ENCODE data around the gene CC2D2B. TPM values are rescaled to one million over a fixed set of nuclear protein-coding genes. Genes with fewer than 3 reads are reported as not detected.
"Not testable (repeated sequence)": the region's sequence is repeated elsewhere in the genome, so short reads cannot be mapped to it uniquely, and the experiment has no call there.

Gene CC2D2B
- total RNA-seq, 1 donor from 2014 or later: 0.77 TPM

- peaks cover 30% of the 10 kb centered on the region for H3K4me1 Mint-ChIP-seq (ENCODE audit: low read depth)
- peak overlapping the region; percentile 98 for H3K27ac Mint-ChIP-seq
- DNase-seq (ENCODE audit: low spot score, unreplicated experiment): peak; percentile 39
- peaks cover 18% of the 10 kb centered on the region for H3K36me3 Mint-ChIP-seq (ENCODE audit: insufficient read depth)
- no peak for TF ChIP-seq CTCF (IDR thresholded peaks at IDR 0.05; ENCODE audit: unreplicated experiment)
- H3K4me3 Mint-ChIP-seq (ENCODE audit: low read depth): peak overlapping the region; percentile 96
- H3K9me3 Mint-ChIP-seq (ENCODE audit: low read depth): no peaks in the 10 kb centered on the region
- no peaks in the 10 kb centered on the region for H3K27me3 Mint-ChIP-seq
These were observed 136.3 kb downstream of the CC2D2B start for GRCh38 chr10:96043893-96044715.

GRCh38 chr10:96044736-96045135 is 137.0 kb downstream of the CC2D2B start:
- peak overlapping the region; percentile 96 for H3K4me3 Mint-ChIP-seq (ENCODE audit: low read depth)
- no peaks in the 10 kb centered on the region for H3K9me3 Mint-ChIP-seq (ENCODE audit: low read depth)
- DNase-seq (ENCODE audit: low spot score, unreplicated experiment): no peak
- H3K27ac Mint-ChIP-seq: peak overlapping the region; percentile 98
- H3K27me3 Mint-ChIP-seq: no peaks in the 10 kb centered on the region
- H3K4me1 Mint-ChIP-seq (ENCODE audit: low read depth): peaks cover 33% of the 10 kb centered on the region
- peaks cover 20% of the 10 kb centered on the region for H3K36me3 Mint-ChIP-seq (ENCODE audit: insufficient read depth)
- no peak for TF ChIP-seq CTCF (IDR thresholded peaks at IDR 0.05; ENCODE audit: unreplicated experiment)

- no peak for DNase-seq (ENCODE audit: low spot score, unreplicated experiment)
- Mint-ChIP-seq H3K27me3 (no peaks in the 10 kb centered on the region), H3K9me3 (ENCODE audit: low read depth) (no peaks in the 10 kb centered on the region), H3K4me3 (ENCODE audit: low read depth) (no peak overlapping the region), H3K4me1 (ENCODE audit: low read depth) (peaks cover 33% of the 10 kb centered on the region), H3K27ac (no peak overlapping the region), H3K36me3 (ENCODE audit: insufficient read depth) (peaks cover 20% of the 10 kb centered on the region)
- TF ChIP-seq CTCF (IDR thresholded peaks at IDR 0.05; ENCODE audit: unreplicated experiment): no peak
These were observed 138.8 kb downstream of the CC2D2B start for GRCh38 chr10:96046546-96046945.

GRCh38 chr10:96047004-96047649 is 139.4 kb downstream of the CC2D2B start:
- Mint-ChIP-seq H3K27me3 (no peaks in the 10 kb centered on the region), H3K4me3 (ENCODE audit: low read depth) (no peak overlapping the region), H3K27ac (no peak overlapping the region), H3K4me1 (ENCODE audit: low read depth) (peaks cover 33% of the 10 kb centered on the region), H3K9me3 (ENCODE audit: low read depth) (no peaks in the 10 kb centered on the region), H3K36me3 (ENCODE audit: insufficient read depth) (peaks cover 22% of the 10 kb centered on the region)
- no peak for TF ChIP-seq CTCF (IDR thresholded peaks at IDR 0.05; ENCODE audit: unreplicated experiment)
- DNase-seq (ENCODE audit: low spot score, unreplicated experiment): no peak

- not testable (repeated sequence) for H3K27me3 Mint-ChIP-seq; H3K9me3 Mint-ChIP-seq (ENCODE audit: low read depth); H3K4me3 Mint-ChIP-seq (ENCODE audit: low read depth); H3K27ac Mint-ChIP-seq; DNase-seq (ENCODE audit: low spot score, unreplicated experiment)
- Mint-ChIP-seq H3K4me1 (ENCODE audit: low read depth) (peaks cover 33% of the 10 kb centered on the region), H3K36me3 (ENCODE audit: insufficient read depth) (peaks cover 24% of the 10 kb centered on the region)
These were observed 140.2 kb downstream of the CC2D2B start for GRCh38 chr10:96047925-96048324.

Measured in progenitor cell of endocrine pancreas (in vitro differentiated cells).